WTC11 (cell line): ENCODE data around the gene BICDL1.

Experiments used
- ESRRA ChIP-seq: sonication (generic); formaldehyde crosslinking; IDR thresholded peaks from 2 replicates; pipeline ENCODE4 v1.8.1; 2022; ENCODE audit warnings: mild to moderate bottlenecking, missing genetic modification reagents, borderline replicate concordance
- FOXP1 ChIP-seq: sonication (generic); formaldehyde crosslinking; IDR thresholded peaks from 2 replicates; pipeline ENCODE4 v1.8.0; 2022; ENCODE audit warnings: missing genetic modification reagents, mild to moderate bottlenecking, moderate library complexity, borderline replicate concordance
- MXD4 ChIP-seq: fragments of 250-450 bp; sonication (Bioruptor Pico); IDR thresholded peaks from 2 replicates; pipeline ENCODE4 v1.8.0; 2021; ENCODE audit warnings: mild to moderate bottlenecking, moderate library complexity, borderline replicate concordance
- NFE2L1 ChIP-seq: sonication (generic); formaldehyde crosslinking; IDR thresholded peaks from 2 replicates; pipeline ENCODE4 v1.8.1; 2023; ENCODE audit warnings: missing genetic modification reagents
- RELA ChIP-seq: sonication (generic); formaldehyde crosslinking; IDR thresholded peaks from 2 replicates; pipeline ENCODE4 v1.8.1; 2022; ENCODE audit warnings: missing genetic modification reagents, mild to moderate bottlenecking, borderline replicate concordance
- ZNF219 ChIP-seq: sonication (generic); formaldehyde crosslinking; IDR thresholded peaks from 2 replicates; pipeline ENCODE4 v1.8.0; 2023; ENCODE audit warnings: missing genetic modification reagents, mild to moderate bottlenecking, borderline replicate concordance
- ZNF671 ChIP-seq: fragments of 250-450 bp; sonication (Bioruptor Pico); IDR thresholded peaks from 2 replicates; pipeline ENCODE4 v1.8.0; 2021; ENCODE audit warnings: mild to moderate bottlenecking
- TF ChIP-seq, protein P1 (sequence below): fragments of 200-600 bp; IDR thresholded peaks from 2 replicates; pipeline ENCODE4 v1.8.0; 2022; ENCODE audit warnings: antibody characterized with exemption
- TF ChIP-seq, protein P2 (sequence below): sonication (generic); formaldehyde crosslinking; IDR thresholded peaks from 2 replicates; pipeline ENCODE4 v1.8.1; 2023; ENCODE audit warnings: mild to moderate bottlenecking, missing genetic modification reagents, moderate library complexity
- TF ChIP-seq, protein P3 (sequence below): sonication (generic); formaldehyde crosslinking; IDR thresholded peaks from 2 replicates; pipeline ENCODE4 v1.8.0; 2022; ENCODE audit warnings: mild to moderate bottlenecking, missing genetic modification reagents
- TF ChIP-seq, protein P4 (sequence below): sonication (generic); formaldehyde crosslinking; IDR thresholded peaks from 2 replicates; pipeline ENCODE4 v1.8.0; 2023; ENCODE audit warnings: missing genetic modification reagents

DNA sequence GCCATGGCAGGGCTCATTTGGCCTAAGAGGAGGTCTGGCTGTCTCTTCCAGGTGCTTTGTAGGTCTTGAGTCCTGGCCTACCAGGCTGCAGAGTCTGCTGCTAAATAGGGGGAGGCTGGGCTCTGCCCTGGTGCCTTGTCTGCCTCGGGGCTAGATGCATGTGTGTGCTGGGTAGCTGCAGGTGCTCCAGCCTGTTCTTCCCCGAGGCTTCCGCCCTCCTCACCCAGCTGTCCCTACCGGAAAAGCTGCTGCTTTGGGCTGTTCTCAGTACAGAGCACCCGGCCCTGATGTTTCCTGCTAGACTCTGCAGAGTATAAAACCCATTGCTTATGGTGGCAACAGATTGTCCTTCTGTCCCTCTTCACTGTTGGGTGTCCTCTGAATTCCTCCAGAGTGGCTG, 89.8 kb downstream of the BICDL1 start:
- no peak for TF ChIP-seq ESRRA
- TF ChIP-seq, protein P1, sequence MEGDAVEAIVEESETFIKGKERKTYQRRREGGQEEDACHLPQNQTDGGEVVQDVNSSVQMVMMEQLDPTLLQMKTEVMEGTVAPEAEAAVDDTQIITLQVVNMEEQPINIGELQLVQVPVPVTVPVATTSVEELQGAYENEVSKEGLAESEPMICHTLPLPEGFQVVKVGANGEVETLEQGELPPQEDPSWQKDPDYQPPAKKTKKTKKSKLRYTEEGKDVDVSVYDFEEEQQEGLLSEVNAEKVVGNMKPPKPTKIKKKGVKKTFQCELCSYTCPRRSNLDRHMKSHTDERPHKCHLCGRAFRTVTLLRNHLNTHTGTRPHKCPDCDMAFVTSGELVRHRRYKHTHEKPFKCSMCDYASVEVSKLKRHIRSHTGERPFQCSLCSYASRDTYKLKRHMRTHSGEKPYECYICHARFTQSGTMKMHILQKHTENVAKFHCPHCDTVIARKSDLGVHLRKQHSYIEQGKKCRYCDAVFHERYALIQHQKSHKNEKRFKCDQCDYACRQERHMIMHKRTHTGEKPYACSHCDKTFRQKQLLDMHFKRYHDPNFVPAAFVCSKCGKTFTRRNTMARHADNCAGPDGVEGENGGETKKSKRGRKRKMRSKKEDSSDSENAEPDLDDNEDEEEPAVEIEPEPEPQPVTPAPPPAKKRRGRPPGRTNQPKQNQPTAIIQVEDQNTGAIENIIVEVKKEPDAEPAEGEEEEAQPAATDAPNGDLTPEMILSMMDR: no peak
- TF ChIP-seq RELA (CRISPR knock-in tag): no peak
- TF ChIP-seq, protein P2, sequence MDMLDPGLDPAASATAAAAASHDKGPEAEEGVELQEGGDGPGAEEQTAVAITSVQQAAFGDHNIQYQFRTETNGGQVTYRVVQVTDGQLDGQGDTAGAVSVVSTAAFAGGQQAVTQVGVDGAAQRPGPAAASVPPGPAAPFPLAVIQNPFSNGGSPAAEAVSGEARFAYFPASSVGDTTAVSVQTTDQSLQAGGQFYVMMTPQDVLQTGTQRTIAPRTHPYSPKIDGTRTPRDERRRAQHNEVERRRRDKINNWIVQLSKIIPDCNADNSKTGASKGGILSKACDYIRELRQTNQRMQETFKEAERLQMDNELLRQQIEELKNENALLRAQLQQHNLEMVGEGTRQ: no peak
- no peak for TF ChIP-seq ZNF219 (CRISPR knock-in tag)
- no peak for TF ChIP-seq FOXP1 (CRISPR knock-in tag)
- TF ChIP-seq, protein P3, sequence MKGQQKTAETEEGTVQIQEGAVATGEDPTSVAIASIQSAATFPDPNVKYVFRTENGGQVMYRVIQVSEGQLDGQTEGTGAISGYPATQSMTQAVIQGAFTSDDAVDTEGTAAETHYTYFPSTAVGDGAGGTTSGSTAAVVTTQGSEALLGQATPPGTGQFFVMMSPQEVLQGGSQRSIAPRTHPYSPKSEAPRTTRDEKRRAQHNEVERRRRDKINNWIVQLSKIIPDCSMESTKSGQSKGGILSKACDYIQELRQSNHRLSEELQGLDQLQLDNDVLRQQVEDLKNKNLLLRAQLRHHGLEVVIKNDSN: no peak
- TF ChIP-seq ZNF671 (CRISPR knock-in tag): no peak
- no peak for TF ChIP-seq MXD4 (CRISPR knock-in tag)
- TF ChIP-seq, protein P4, sequence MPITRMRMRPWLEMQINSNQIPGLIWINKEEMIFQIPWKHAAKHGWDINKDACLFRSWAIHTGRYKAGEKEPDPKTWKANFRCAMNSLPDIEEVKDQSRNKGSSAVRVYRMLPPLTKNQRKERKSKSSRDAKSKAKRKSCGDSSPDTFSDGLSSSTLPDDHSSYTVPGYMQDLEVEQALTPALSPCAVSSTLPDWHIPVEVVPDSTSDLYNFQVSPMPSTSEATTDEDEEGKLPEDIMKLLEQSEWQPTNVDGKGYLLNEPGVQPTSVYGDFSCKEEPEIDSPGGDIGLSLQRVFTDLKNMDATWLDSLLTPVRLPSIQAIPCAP: no peak
- TF ChIP-seq NFE2L1: no peak
